Myocyte (in vitro differentiated cells): ENCODE results near the gene OR9Q1. TPM values are rescaled to one million over a fixed set of nuclear protein-coding genes. Genes with fewer than 3 reads are reported as not detected.

Experiments used
- DNase-seq: peaks from one replicate; pipeline ENCODE4 v3.0.0-alpha.2; 2012; ENCODE audit warnings: low read depth
- total RNA-seq: library from RNA; depleted of rRNA; stranded (reverse); fragments of >200 nt; gene quantifications from 2 replicates; pipeline ENCODE4 v1.2.3, GENCODE V29; 2014

OR9Q1 gene
- total RNA-seq, 1 donor from 2014 or later: not detected

GRCh38 chr11:58030653-58031052 lies 7.0 kb downstream of the OR9Q1 start, which contains the start of gene OR6Q1:
OR6Q1 (plus strand) TSS chr11:58030953; CDS start chr11:58030953, 0 bp downstream.
- no peak for DNase-seq

- DNase-seq: no peak
Observed at GRCh38 chr11:58034471-58034870, 10.8 kb downstream of the OR9Q1 start.

- no peak for DNase-seq
Observed at GRCh38 chr11:58039589-58039988, 15.9 kb downstream of the OR9Q1 start.

GRCh38 chr11:58043379-58043778 lies 19.7 kb downstream of the OR9Q1 start:
- no peak for DNase-seq

GRCh38 chr11:58046231-58046630 lies 22.6 kb downstream of the OR9Q1 start:
- DNase-seq: no peak

- DNase-seq: no peak
Observed at GRCh38 chr11:58047818-58048217, 24.1 kb downstream of the OR9Q1 start.

- DNase-seq: no peak
Observed at GRCh38 chr11:58055806-58056401, 32.2 kb downstream of the OR9Q1 start.

- peak; percentile 57 for DNase-seq
Observed at GRCh38 chr11:58057481-58057880, 33.8 kb downstream of the OR9Q1 start.

- peak; percentile 75 for DNase-seq
Observed at GRCh38 chr11:58058276-58059006, 34.8 kb downstream of the OR9Q1 start.

- peak; percentile 82 for DNase-seq
Observed at GRCh38 chr11:58059007-58059350, 35.3 kb downstream of the OR9Q1 start.

GRCh38 chr11:58060535-58060934 lies 36.9 kb downstream of the OR9Q1 start:
- DNase-seq: no peak

GRCh38 chr11:58060939-58061672 lies 37.4 kb downstream of the OR9Q1 start:
- no peak for DNase-seq

GRCh38 chr11:58061813-58062212 lies 38.1 kb downstream of the OR9Q1 start:
- DNase-seq: no peak

GRCh38 chr11:58067685-58068084 lies 44.0 kb downstream of the OR9Q1 start:
- no peak for DNase-seq

GRCh38 chr11:58068655-58069054 lies 45.0 kb downstream of the OR9Q1 start:
- no peak for DNase-seq

GRCh38 chr11:58070585-58070984 lies 46.9 kb downstream of the OR9Q1 start:
- no peak for DNase-seq

GRCh38 chr11:58075781-58076180 lies 52.1 kb downstream of the OR9Q1 start:
- no peak for DNase-seq

- no peak for DNase-seq
Observed at GRCh38 chr11:58086528-58086927, 62.8 kb downstream of the OR9Q1 start.

- no peak for DNase-seq
Observed at GRCh38 chr11:58097437-58097836, 73.8 kb downstream of the OR9Q1 start.

GRCh38 chr11:58121096-58121495 lies 97.4 kb downstream of the OR9Q1 start:
- DNase-seq: no peak

GRCh38 chr11:58125469-58125868 lies 101.8 kb downstream of the OR9Q1 start, which contains the start of gene OR9I1:
OR9I1 (minus strand) TSS chr11:58125530; CDS start chr11:58119444, 6,086 bp downstream.
- DNase-seq: peak; percentile 3

GRCh38 chr11:58127350-58127749 lies 103.7 kb downstream of the OR9Q1 start:
- DNase-seq: peak; percentile 3
